DOHH2 (cell line): Measurements from ENCODE around the gene YAE1.

Source experiments
- H3F3A ChIP-seq: fragments of 200-600 bp; sonication (generic), shearing (Covaris generic); 2 replicates; pipeline ENCODE4 v1.6.0; 2016; ENCODE audit warnings: antibody characterized with exemption, mild to moderate bottlenecking; ENCODE audit not compliant: control insufficient read depth, insufficient read depth
- H3K27ac ChIP-seq: fragments of 200-600 bp; sonication (generic); 2 replicates; pipeline ENCODE4 v1.5.1; 2014; ENCODE audit warnings: low read depth, mild to moderate bottlenecking, low read length, moderate library complexity
- H3K27me3 ChIP-seq: fragments of 200-600 bp; sonication (generic); 2 replicates; pipeline ENCODE4 v1.6.1; 2014; ENCODE audit warnings: mild to moderate bottlenecking, low read length, mixed read lengths; ENCODE audit not compliant: control insufficient read depth
- H3K36me3 ChIP-seq: fragments of 200-600 bp; sonication (generic); 2 replicates; pipeline ENCODE4 v1.6.1; 2014; ENCODE audit warnings: mild to moderate bottlenecking, low read length, moderate library complexity, mixed read lengths; ENCODE audit not compliant: control insufficient read depth
- H3K4me1 ChIP-seq: fragments of 200-600 bp; sonication (generic); 2 replicates; pipeline ENCODE4 v1.6.1; 2014; ENCODE audit warnings: mild to moderate bottlenecking, low read length, mixed read lengths; ENCODE audit not compliant: control insufficient read depth
- H3K4me2 ChIP-seq: fragments of 200-600 bp; sonication (generic); 2 replicates; pipeline ENCODE4 v1.6.0; 2014; ENCODE audit warnings: mild to moderate bottlenecking, low read length, moderate library complexity
- H3K4me3 ChIP-seq: fragments of 200-600 bp; sonication (generic); 2 replicates; pipeline ENCODE4 v1.5.1; 2014; ENCODE audit warnings: mild to moderate bottlenecking, low read length, mixed read lengths
- H3K79me2 ChIP-seq: fragments of 200-600 bp; sonication (generic); 2 replicates; pipeline ENCODE4 v1.6.1; 2014; ENCODE audit warnings: mild to moderate bottlenecking, low read length, mixed read lengths; ENCODE audit not compliant: control insufficient read depth
- H3K9me2 ChIP-seq: fragments of 200-600 bp; sonication (generic); replicated peaks from 2 replicates; pipeline ENCODE4 v1.6.1; 2014; ENCODE audit warnings: mild to moderate bottlenecking, low read length, mixed read lengths; ENCODE audit not compliant: control insufficient read depth
- H3K9me3 ChIP-seq: fragments of 200-600 bp; sonication (generic); 2 replicates; pipeline ENCODE4 v1.6.1; 2014; ENCODE audit warnings: antibody characterized with exemption, low read length, mixed read lengths; ENCODE audit not compliant: control insufficient read depth, insufficient read depth
- H4K20me1 ChIP-seq: fragments of 200-600 bp; sonication (generic); 2 replicates; pipeline ENCODE4 v1.6.0; 2014; ENCODE audit warnings: low read depth, mild to moderate bottlenecking, antibody characterized with exemption, low read length, moderate library complexity; ENCODE audit not compliant: control insufficient read depth, insufficient read depth
- EZH2phosphoT487 ChIP-seq: fragments of 200-600 bp; sonication (generic); IDR thresholded peaks from 2 replicates; pipeline ENCODE4 v1.6.1; 2017; ENCODE audit warnings: borderline replicate concordance, mild to moderate bottlenecking, antibody characterized with exemption, low read length, moderate library complexity, mixed read lengths
- TF ChIP-seq, protein P1 (sequence below): fragments of 200-600 bp; sonication (generic); IDR thresholded peaks from one replicate; pipeline ENCODE4 v1.5.1; 2014; ENCODE audit warnings: antibody characterized with exemption, mild to moderate bottlenecking, low read depth, low read length; ENCODE audit not compliant: poor library complexity, severe bottlenecking

Gene YAE1

GRCh38 chr7:39605087-39605486 lies 38.9 kb downstream of the YAE1 start:
- Histone ChIP-seq H3F3A (no peaks in the 10 kb centered on the region), H3K27me3 (no peaks in the 10 kb centered on the region), H3K36me3 (no peaks in the 10 kb centered on the region), H3K79me2 (no peaks in the 10 kb centered on the region), H3K27ac (no peak overlapping the region), H3K4me2 (no peak overlapping the region), H4K20me1 (no peaks in the 10 kb centered on the region), H3K9me2 (no peaks in the 10 kb centered on the region), H3K4me3 (no peak overlapping the region), H3K4me1 (peaks cover 29% of the 10 kb centered on the region), H3K9me3 (peaks cover 3% of the 10 kb centered on the region; the same call in 1 of the 2 replicates)
- TF ChIP-seq, protein P1, sequence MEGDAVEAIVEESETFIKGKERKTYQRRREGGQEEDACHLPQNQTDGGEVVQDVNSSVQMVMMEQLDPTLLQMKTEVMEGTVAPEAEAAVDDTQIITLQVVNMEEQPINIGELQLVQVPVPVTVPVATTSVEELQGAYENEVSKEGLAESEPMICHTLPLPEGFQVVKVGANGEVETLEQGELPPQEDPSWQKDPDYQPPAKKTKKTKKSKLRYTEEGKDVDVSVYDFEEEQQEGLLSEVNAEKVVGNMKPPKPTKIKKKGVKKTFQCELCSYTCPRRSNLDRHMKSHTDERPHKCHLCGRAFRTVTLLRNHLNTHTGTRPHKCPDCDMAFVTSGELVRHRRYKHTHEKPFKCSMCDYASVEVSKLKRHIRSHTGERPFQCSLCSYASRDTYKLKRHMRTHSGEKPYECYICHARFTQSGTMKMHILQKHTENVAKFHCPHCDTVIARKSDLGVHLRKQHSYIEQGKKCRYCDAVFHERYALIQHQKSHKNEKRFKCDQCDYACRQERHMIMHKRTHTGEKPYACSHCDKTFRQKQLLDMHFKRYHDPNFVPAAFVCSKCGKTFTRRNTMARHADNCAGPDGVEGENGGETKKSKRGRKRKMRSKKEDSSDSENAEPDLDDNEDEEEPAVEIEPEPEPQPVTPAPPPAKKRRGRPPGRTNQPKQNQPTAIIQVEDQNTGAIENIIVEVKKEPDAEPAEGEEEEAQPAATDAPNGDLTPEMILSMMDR = no peak
- TF ChIP-seq EZH2phosphoT487 = no peak

DNA sequence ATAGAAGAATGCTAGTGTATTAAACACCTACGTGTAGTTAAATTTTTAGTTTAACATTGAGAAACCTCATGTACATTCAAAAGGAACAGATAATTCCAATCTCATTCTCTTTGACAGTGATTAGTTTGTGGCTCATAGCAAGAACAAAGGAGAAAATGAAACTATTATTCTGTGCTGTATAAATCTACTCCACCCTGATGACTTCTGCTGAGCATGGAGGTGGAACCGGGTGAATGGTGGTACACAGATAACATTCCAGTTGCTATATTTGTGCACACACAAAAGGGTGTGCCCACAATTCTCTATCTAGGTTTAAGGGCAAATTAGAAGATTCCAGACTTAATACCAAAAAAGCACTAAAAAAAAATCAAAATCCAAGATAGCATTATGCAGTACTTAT lies 40.1 kb downstream of the YAE1 start:
- Histone ChIP-seq H3K4me1 (peaks cover 29% of the 10 kb centered on the region), H3K4me3 (no peak overlapping the region), H3F3A (no peaks in the 10 kb centered on the region), H3K4me2 (no peak overlapping the region), H3K36me3 (no peaks in the 10 kb centered on the region), H4K20me1 (no peaks in the 10 kb centered on the region), H3K79me2 (no peaks in the 10 kb centered on the region), H3K9me2 (no peaks in the 10 kb centered on the region), H3K27me3 (no peaks in the 10 kb centered on the region), H3K27ac (no peak overlapping the region), H3K9me3 (peaks cover 3% of the 10 kb centered on the region; the same call in 1 of the 2 replicates)
- no peak for TF ChIP-seq EZH2phosphoT487
- TF ChIP-seq, protein P1 = no peak

DNA sequence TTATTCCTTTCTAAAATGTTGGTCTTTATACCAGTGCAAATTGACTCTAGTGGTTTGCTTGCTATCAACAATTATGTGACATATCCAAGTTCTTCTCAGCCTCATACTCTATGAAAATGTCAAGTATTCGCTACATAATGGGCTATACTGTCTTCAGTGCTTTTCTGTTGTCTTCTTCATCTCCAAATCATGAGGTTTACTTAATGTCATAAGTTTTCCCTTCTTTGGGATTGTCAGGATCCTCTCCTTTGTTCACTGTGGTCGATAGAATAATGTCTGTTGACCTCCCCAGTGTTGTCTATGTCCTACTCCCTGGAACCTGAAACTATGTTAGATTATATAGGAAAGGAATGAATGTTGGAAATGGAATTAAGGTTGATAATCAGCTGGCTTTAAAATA lies 40.7 kb downstream of the YAE1 start:
- H3K4me2 ChIP-seq = no peak overlapping the region
- H4K20me1 ChIP-seq = no peaks in the 10 kb centered on the region
- H3K9me2 ChIP-seq = no peaks in the 10 kb centered on the region
- H3K9me3 ChIP-seq = peaks cover 3% of the 10 kb centered on the region; the same call in 1 of the 2 replicates
- no peak overlapping the region for H3K27ac ChIP-seq
- H3K4me1 ChIP-seq = peaks cover 29% of the 10 kb centered on the region
- H3K36me3 ChIP-seq = no peaks in the 10 kb centered on the region
- no peaks in the 10 kb centered on the region for H3F3A ChIP-seq
- TF ChIP-seq, protein P1 = no peak
- no peak for TF ChIP-seq EZH2phosphoT487
- no peaks in the 10 kb centered on the region for H3K79me2 ChIP-seq
- H3K4me3 ChIP-seq = no peak overlapping the region
- no peaks in the 10 kb centered on the region for H3K27me3 ChIP-seq
